Right lobe of liver (tissue), 6 donors: ENCODE measurements around the gene PVALEF. TPM values are rescaled to one million over a fixed set of nuclear protein-coding genes. Genes with fewer than 3 reads are reported as not detected.
A peak's percentile ranks its signal among the peaks of the same experiment; 100 is the strongest.

Source experiments
- ATAC-seq, 4 donors: fragments of 200-7000 bp; cut with Tn5 transposase; one replicate each; pipeline ENCODE4 v1.9.1; 2020; ENCODE audit warnings: mild to moderate bottlenecking in 4 of 4, moderate library complexity in 4 of 4
- DNase-seq, 3 donors: peaks; one replicate each; pipeline ENCODE4 v3.0.0-alpha.2; 2020
- H3K27ac ChIP-seq, 3 donors: fragments of 200-600 bp; one replicate each; pipeline ENCODE4 v1.8.0; 2022
- H3K27me3 ChIP-seq, 2 donors: fragments of 200-600 bp; one replicate each; pipeline ENCODE4 v1.8.0; 2022
- H3K36me3 ChIP-seq, 4 donors: fragments of 200-600 bp; sonication (generic) in 1 of 4; one replicate each; pipeline versions ENCODE4 v1.5.1 to v1.8.0; 2017 to 2022; ENCODE audit warnings: control low read depth in 1 of 4
- H3K4me1 ChIP-seq, 4 donors: fragments of 200-600 bp; sonication (generic) in 1 of 4; one replicate each; pipeline versions ENCODE4 v1.5.1 to v1.8.0; 2017 to 2022; ENCODE audit warnings: control low read depth in 1 of 4
- H3K4me3 ChIP-seq, 3 donors: fragments of 200-600 bp; one replicate each; pipeline ENCODE4 v1.8.0; 2022
- H3K9me3 ChIP-seq, 4 donors: fragments of 200-600 bp; sonication (generic) in 1 of 4; one replicate each; pipeline versions ENCODE4 v1.5.1 to v1.8.0; 2017 to 2022; ENCODE audit warnings: control low read depth in 1 of 4
- POLR2A ChIP-seq: fragments of 450-650 bp; IDR thresholded peaks from one replicate; pipeline ENCODE4 v1.6.1; 2017; ENCODE audit warnings: antibody characterized with exemption, mild to moderate bottlenecking
- WGBS: methylation state at CpG from one replicate; pipeline ENCODE4 v1.1.6; 2018; ENCODE audit warnings: low coverage, low lambda C conversion rate; ENCODE audit not compliant: insufficient coverage; ENCODE audit errors: missing lambda C conversion rate; 5-methylcytosine and 5-hydroxymethylcytosine counted together
- intact Hi-C, 2 donors: fragments of 100-400 bp; cut with DNase I; formaldehyde crosslinking; loops; one replicate each; pipeline versions ENCODE4 v1.11.2 to v1.14.1; 2022
- total RNA-seq, 6 experiments: library from RNA; depleted of rRNA in 2 of 6; stranded (reverse); fragments of >200 nt in 2 of 6; fragmentation: NEBNext Ultra II Directional in 3 of 6; extraction: Animal tissue kit (Norgen Biotek cat#: 25700) in 3 of 6; gene quantifications; one replicate each; pipeline versions ENCODE4 v1.1.0 to v1.2.4, GENCODE V29; 2016 to 2023
- TF ChIP-seq, protein P1 (sequence below), 4 donors: fragments of 200-600 bp in 3 of 4; fragments of 450-650 bp in 1 of 4; IDR thresholded peaks; one replicate each; pipeline versions ENCODE4 v1.5.1 to v1.8.0; 2016 to 2022; ENCODE audit warnings: antibody characterized with exemption in 4 of 4, mild to moderate bottlenecking in 2 of 4
- donor health status: DM: no; HTN: yes; CAD: no.
- donor health status: DM: no; HTN: no; CAD: no.
- donor health status: DM: no; HTN: no; CAD: no.
- donor health status: DM: no; HTN: yes; CAD: no.
- donor health status: DM: no; HTN: yes; CAD: no.

Gene PVALEF
- total RNA-seq, 6 experiments from 2014 or later = not detected

DNA sequence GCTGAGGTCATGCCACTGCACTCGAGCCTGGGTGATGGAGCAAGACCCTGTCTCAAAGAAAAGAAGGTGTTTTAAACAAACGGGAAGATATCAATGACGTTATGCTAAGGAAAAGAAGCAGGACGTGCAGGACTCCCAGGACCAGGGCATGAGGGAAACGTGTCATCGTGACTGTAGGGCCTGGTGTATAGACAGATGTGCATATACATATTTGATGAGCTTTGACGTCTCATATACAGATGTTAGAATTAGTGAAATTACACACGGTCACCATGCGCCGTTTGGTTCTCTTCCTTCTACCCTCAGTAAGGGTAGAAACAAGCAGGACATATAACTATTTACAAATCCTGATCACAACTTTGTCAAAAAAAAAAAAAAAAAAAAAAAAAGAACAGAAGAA is 17.6 kb upstream of the PVALEF start:
- H3K4me1 ChIP-seq = peaks cover 0 to 3% (median 0%) of the 10 kb centered on the region in 4 donors
- H3K4me3 ChIP-seq = no peak overlapping the region
- 57% methylated on average over 10 of the region's 10 CpGs for WGBS
- no peaks in the 10 kb centered on the region for H3K9me3 ChIP-seq
- H3K36me3 ChIP-seq = no peaks in the 10 kb centered on the region
- ATAC-seq = no peak
- no peaks in the 10 kb centered on the region for H3K27me3 ChIP-seq
- H3K27ac ChIP-seq = no peak overlapping the region
- no peak for DNase-seq
- no peak for TF ChIP-seq POLR2A
- TF ChIP-seq, protein P1, sequence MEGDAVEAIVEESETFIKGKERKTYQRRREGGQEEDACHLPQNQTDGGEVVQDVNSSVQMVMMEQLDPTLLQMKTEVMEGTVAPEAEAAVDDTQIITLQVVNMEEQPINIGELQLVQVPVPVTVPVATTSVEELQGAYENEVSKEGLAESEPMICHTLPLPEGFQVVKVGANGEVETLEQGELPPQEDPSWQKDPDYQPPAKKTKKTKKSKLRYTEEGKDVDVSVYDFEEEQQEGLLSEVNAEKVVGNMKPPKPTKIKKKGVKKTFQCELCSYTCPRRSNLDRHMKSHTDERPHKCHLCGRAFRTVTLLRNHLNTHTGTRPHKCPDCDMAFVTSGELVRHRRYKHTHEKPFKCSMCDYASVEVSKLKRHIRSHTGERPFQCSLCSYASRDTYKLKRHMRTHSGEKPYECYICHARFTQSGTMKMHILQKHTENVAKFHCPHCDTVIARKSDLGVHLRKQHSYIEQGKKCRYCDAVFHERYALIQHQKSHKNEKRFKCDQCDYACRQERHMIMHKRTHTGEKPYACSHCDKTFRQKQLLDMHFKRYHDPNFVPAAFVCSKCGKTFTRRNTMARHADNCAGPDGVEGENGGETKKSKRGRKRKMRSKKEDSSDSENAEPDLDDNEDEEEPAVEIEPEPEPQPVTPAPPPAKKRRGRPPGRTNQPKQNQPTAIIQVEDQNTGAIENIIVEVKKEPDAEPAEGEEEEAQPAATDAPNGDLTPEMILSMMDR (IDR thresholded peaks at IDR 0.05) = no peak
- intact Hi-C loops = loop anchor here in 1 of 2 donors (10.0 kb wide), 2 partner anchors 47 to 87 kb away; partner anchors contain the start of genes NDUFAF8 and TEPSIN

- Histone ChIP-seq H3K4me3 (no peak overlapping the region), H3K9me3 (no peaks in the 10 kb centered on the region), H3K4me1 (no peaks in the 10 kb centered on the region), H3K36me3 (no peaks in the 10 kb centered on the region), H3K27ac (no peak overlapping the region), H3K27me3 (no peaks in the 10 kb centered on the region)
- intact Hi-C loops = loop anchor here in 1 of 2 donors (10.0 kb wide), 2 partner anchors 46 to 86 kb away; partner anchors contain the start of genes NDUFAF8 and TEPSIN
- no peak for TF ChIP-seq POLR2A
- TF ChIP-seq, protein P1 (IDR thresholded peaks at IDR 0.05) = no peak
- ATAC-seq (no peak), DNase-seq (no peak)
- 60% methylated on average over 2 of the region's 15 CpGs for WGBS
Observed at GRCh38 chr17:81148571-81148970, 16.7 kb upstream of the PVALEF start.

GRCh38 chr17:81148986-81149533 is 16.2 kb upstream of the PVALEF start:
- Histone ChIP-seq H3K27me3 (no peaks in the 10 kb centered on the region), H3K9me3 (no peaks in the 10 kb centered on the region), H3K36me3 (no peaks in the 10 kb centered on the region), H3K27ac (no peak overlapping the region), H3K4me3 (no peak overlapping the region), H3K4me1 (no peaks in the 10 kb centered on the region)
- TF ChIP-seq, protein P1 (IDR thresholded peaks at IDR 0.05) = no peak
- no peak for TF ChIP-seq POLR2A
- ATAC-seq (peak in 3 of 4 donors; percentile 32 to 51 (median 48)), DNase-seq (peak in 1 of 3 donors; percentile 30)
- intact Hi-C loops = loop anchor here in 1 of 2 donors (10.0 kb wide), 2 partner anchors 46 to 86 kb away; partner anchors contain the start of genes NDUFAF8 and TEPSIN
- WGBS = 29% methylated on average over 3 of the region's 14 CpGs

DNA sequence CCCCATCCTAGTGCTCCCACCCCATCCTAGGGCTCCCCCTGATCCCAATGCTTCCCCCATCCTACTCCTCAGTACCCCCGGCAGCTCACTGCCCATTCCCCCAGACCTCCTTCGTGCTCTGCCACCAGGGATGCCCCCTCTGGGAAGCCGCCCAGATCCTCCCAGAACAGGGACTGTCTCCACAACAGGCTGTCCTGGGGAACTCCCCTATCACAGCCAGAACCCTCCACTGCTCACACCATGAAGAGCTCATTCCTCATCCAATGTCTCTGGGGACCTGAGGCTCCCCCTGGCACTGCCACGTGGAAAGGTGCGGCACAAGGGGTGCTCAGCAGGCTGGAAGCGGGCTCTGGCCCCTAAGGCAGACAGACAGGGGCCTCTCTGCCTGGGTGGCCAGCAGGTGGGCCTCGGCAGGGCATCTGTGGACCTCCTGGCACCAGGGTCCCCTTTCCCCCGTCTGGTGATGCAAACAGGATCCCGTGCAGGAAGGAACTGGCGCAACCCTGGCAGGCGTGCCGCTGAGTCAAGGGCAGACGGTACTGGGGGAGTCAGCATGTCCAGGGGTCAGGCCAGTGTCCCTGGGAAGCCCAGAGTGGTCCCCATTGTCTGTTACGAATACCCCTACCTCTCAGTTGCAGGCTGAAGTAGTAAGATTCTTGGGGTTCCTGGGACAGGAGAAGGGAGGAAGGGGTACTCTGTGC is 14.8 kb upstream of the PVALEF start:
- Histone ChIP-seq H3K27me3 (no peaks in the 10 kb centered on the region), H3K27ac (peak overlapping the region in 1 of 3 donors; percentile 29), H3K9me3 (no peaks in the 10 kb centered on the region), H3K4me3 (no peak overlapping the region), H3K36me3 (no peaks in the 10 kb centered on the region), H3K4me1 (no peaks in the 10 kb centered on the region)
- peak; percentile 51 to 57 (median 56) for ATAC-seq
- intact Hi-C loops = no loop called here
- peak in 1 of 3 donors; percentile 53 for DNase-seq
- WGBS = 53% methylated on average over 4 of the region's 14 CpGs
- TF ChIP-seq, protein P1 (IDR thresholded peaks at IDR 0.05) = no peak
- peak; percentile 29 for TF ChIP-seq POLR2A
